Hepatocyte (in vitro differentiated cells): ENCODE measurements around the gene HNRNPD. TPM values are rescaled to one million over a fixed set of nuclear protein-coding genes. Genes with fewer than 3 reads are reported as not detected.
"Not testable (repeated sequence)": the region's sequence is repeated elsewhere in the genome, so short reads cannot be mapped to it uniquely, and the experiment has no call there.

Source experiments
- DNase-seq: peaks from one replicate; pipeline ENCODE4 v3.0.0-alpha.2; 2016; ENCODE audit warnings: low spot score
- H2AFZ ChIP-seq: fragments of 200-600 bp; sonication (generic); 2 replicates; pipeline ENCODE4 v1.6.0; 2016; ENCODE audit warnings: antibody characterized with exemption, mild to moderate bottlenecking
- H3K27ac ChIP-seq: fragments of 200-600 bp; sonication (generic); 2 replicates; pipeline ENCODE4 v1.5.1; 2016; ENCODE audit warnings: mild to moderate bottlenecking
- H3K27me3 ChIP-seq: fragments of 200-600 bp; sonication (generic); 2 replicates; pipeline ENCODE4 v1.6.1; 2016
- H3K36me3 ChIP-seq: fragments of 200-600 bp; sonication (generic); replicated peaks from 2 replicates; pipeline ENCODE4 v1.5.1; 2016; ENCODE audit warnings: low read depth; ENCODE audit not compliant: insufficient read depth
- H3K4me1 ChIP-seq: fragments of 200-600 bp; sonication (generic); 2 replicates; pipeline ENCODE4 v1.5.1; 2016; ENCODE audit warnings: mild to moderate bottlenecking, moderate library complexity; ENCODE audit not compliant: insufficient read depth
- H3K4me2 ChIP-seq: fragments of 200-600 bp; sonication (generic); 2 replicates; pipeline ENCODE4 v1.6.0; 2016
- H3K4me3 ChIP-seq: fragments of 200-600 bp; sonication (generic); 2 replicates; pipeline ENCODE4 v1.5.1; 2016; ENCODE audit warnings: mild to moderate bottlenecking
- H3K79me2 ChIP-seq: fragments of 200-600 bp; sonication (generic); 2 replicates; pipeline ENCODE4 v1.6.0; 2017; ENCODE audit warnings: mild to moderate bottlenecking
- H3K9me2 ChIP-seq: fragments of 200-600 bp; sonication (generic); replicated peaks from 2 replicates; pipeline ENCODE4 v1.6.0; 2017; ENCODE audit warnings: mild to moderate bottlenecking; ENCODE audit not compliant: insufficient read depth
- H3K9me3 ChIP-seq: fragments of 200-600 bp; sonication (generic); 2 replicates; pipeline ENCODE4 v1.5.1; 2016; ENCODE audit warnings: low read depth, mild to moderate bottlenecking
- H4K20me1 ChIP-seq: fragments of 200-600 bp; sonication (generic); 2 replicates; pipeline ENCODE4 v1.6.0; 2016; ENCODE audit warnings: mild to moderate bottlenecking; ENCODE audit not compliant: insufficient read depth, poor library complexity, severe bottlenecking
- CTCF ChIP-seq: fragments of 200-600 bp; sonication (generic); IDR thresholded peaks from 2 replicates; pipeline ENCODE4 v1.5.1; 2016; ENCODE audit warnings: antibody characterized with exemption, mild to moderate bottlenecking; ENCODE audit not compliant: poor library complexity
- EZH2 ChIP-seq: fragments of 200-600 bp; sonication (generic); IDR thresholded peaks from 2 replicates; pipeline ENCODE4 v1.6.1; 2016; ENCODE audit warnings: antibody characterized with exemption, mild to moderate bottlenecking, borderline replicate concordance
- EZH2phosphoT487 ChIP-seq: fragments of 200-600 bp; sonication (generic); IDR thresholded peaks from one replicate; pipeline ENCODE4 v1.6.1; 2018; ENCODE audit warnings: antibody characterized with exemption, mild to moderate bottlenecking, low read depth, moderate library complexity; ENCODE audit not compliant: unreplicated experiment, severe bottlenecking
- WGBS: methylation state at CpG from one replicate; pipeline ENCODE4 v1.1.6; 2016; ENCODE audit warnings: low lambda C conversion rate; ENCODE audit errors: missing lambda C conversion rate; 5-methylcytosine and 5-hydroxymethylcytosine counted together
- polyA plus RNA-seq: library from polyadenylated mRNA; unstranded; fragments of >200 nt; fragmentation: Nextera tagmentation; extraction: Ambion mirVana; gene quantifications from 2 replicates; pipeline ENCODE4 v1.2.1, GENCODE V29; 2016
- total RNA-seq: library from RNA; depleted of rRNA; stranded (reverse); fragments of >200 nt; gene quantifications from 2 replicates; pipeline ENCODE4 v1.2.3, GENCODE V29; 2014

Gene HNRNPD
- total and polyA plus RNA-seq, 2 experiments from 2014 or later = 54.0 to 231 TPM

GRCh38 chr4:82397527-82397926 lies 23.7 kb upstream of the HNRNPD start:
- Histone ChIP-seq H2AFZ (no peak overlapping the region), H3K4me1 (peaks cover 6% of the 10 kb centered on the region), H3K27ac (no peak overlapping the region), H3K9me3 (no peaks in the 10 kb centered on the region), H3K79me2 (no peaks in the 10 kb centered on the region), H3K27me3 (no peaks in the 10 kb centered on the region), H3K4me3 (no peak overlapping the region), H3K36me3 (no peaks in the 10 kb centered on the region), H3K4me2 (no peak overlapping the region), H3K9me2 (no peaks in the 10 kb centered on the region), H4K20me1 (no peaks in the 10 kb centered on the region)
- TF ChIP-seq EZH2phosphoT487 (no peak), EZH2 (no peak), CTCF (no peak)
- no peak for DNase-seq
- 91% methylated on average over 3 of the region's 3 CpGs for WGBS

- no peak overlapping the region for H3K4me3 ChIP-seq
- H2AFZ ChIP-seq = peak overlapping the region; percentile 39
- no peaks in the 10 kb centered on the region for H3K79me2 ChIP-seq
- H3K27ac ChIP-seq = peak overlapping the region; percentile 88
- H4K20me1 ChIP-seq = no peaks in the 10 kb centered on the region
- H3K4me1 ChIP-seq = peaks cover 6% of the 10 kb centered on the region
- H3K27me3 ChIP-seq = no peaks in the 10 kb centered on the region
- no peaks in the 10 kb centered on the region for H3K9me3 ChIP-seq
- WGBS = 66% methylated on average over 3 of the region's 3 CpGs
- H3K9me2 ChIP-seq = no peaks in the 10 kb centered on the region
- DNase-seq = peak; percentile 78
- H3K4me2 ChIP-seq = peak overlapping the region; percentile 47
- no peaks in the 10 kb centered on the region for H3K36me3 ChIP-seq
- TF ChIP-seq EZH2 (no peak), CTCF (no peak), EZH2phosphoT487 (no peak)
These were observed 21.1 kb upstream of the HNRNPD start for GRCh38 chr4:82394896-82395295.

DNA sequence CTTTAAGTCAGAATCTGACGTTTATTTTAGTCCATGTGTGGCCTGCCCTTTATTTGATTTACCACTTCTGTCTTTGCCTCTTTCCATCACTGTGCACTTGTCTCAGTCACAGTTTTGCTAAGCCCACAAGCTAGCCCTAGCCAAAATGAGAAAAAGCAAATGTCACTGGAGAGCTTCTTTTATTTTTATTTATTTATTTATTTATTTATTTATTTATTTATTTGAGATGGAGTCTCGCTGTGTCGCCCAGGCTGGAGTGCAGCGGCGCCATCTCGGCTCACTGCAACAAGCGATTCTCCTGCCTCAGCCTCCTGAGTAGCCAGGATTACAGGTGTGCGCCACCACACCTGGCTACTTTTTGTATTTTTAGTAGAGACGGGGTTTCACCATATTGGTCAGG lies 16.3 kb upstream of the HNRNPD start:
- not testable (repeated sequence) for DNase-seq, H3K27me3 ChIP-seq, H3K36me3 ChIP-seq, H3K4me1 ChIP-seq, H3K79me2 ChIP-seq, H3K4me2 ChIP-seq, H3K9me2 ChIP-seq, H3K27ac ChIP-seq, H4K20me1 ChIP-seq, H3K4me3 ChIP-seq, H2AFZ ChIP-seq, H3K9me3 ChIP-seq
- 88% methylated on average over 9 of the region's 9 CpGs for WGBS

DNA sequence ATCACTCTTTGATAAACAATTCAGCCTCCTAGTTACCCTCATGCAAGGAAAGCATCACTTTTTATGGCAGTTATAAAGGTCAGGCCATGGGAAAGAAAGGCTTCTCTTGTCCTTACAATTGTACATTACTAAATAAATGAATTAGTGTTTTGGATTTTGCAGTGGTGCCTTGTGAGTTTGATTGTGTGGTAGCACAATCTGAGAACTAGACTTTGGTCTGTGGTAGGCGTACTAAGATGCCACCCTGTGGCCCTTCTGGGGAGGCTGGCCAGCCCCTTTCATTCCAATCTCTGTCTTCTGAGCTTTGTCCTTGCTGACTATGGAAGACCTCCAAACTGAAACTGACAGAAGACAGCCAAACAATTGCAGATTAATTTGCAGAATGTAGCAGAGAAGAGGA lies 14.6 kb upstream of the HNRNPD start:
- H4K20me1 ChIP-seq = no peaks in the 10 kb centered on the region
- TF ChIP-seq CTCF = peak; percentile 16
- TF ChIP-seq EZH2phosphoT487 = no peak
- DNase-seq = no peak

DNA sequence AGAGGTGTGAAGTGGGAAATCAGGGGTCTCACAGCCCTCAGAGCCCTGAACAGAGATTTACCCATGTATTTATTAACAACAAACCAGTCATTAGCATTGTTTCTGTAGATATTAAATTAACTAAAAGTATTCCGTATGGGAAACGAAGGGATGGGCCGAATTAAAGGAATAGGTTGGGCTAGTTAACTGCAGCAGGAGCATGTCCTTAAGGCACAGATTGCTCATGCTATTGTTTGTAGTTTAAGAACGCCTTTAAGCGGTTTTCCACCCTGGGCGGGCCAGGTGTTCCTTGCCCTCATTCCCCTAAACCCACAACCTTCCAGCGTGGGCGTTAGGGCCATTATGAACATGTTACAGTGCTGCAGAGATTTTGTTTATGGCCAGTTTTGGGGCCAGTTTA lies 12.5 kb upstream of the HNRNPD start:
- H3K79me2 ChIP-seq, H3K4me2 ChIP-seq, H4K20me1 ChIP-seq, DNase-seq, H3K9me3 ChIP-seq, H3K27me3 ChIP-seq, H3K36me3 ChIP-seq, H3K4me1 ChIP-seq, H3K4me3 ChIP-seq, H3K9me2 ChIP-seq, H3K27ac ChIP-seq, H2AFZ ChIP-seq: not testable (repeated sequence)
- WGBS = 93% methylated on average over 8 of the region's 8 CpGs

More for the DNA sequence above, 14.6 kb upstream of the HNRNPD start:
- Histone ChIP-seq H3K27me3 (no peaks in the 10 kb centered on the region), H3K4me3 (no peak overlapping the region), H3K79me2 (no peaks in the 10 kb centered on the region), H2AFZ (no peak overlapping the region), H3K4me2 (no peak overlapping the region), H3K9me3 (no peaks in the 10 kb centered on the region), H3K9me2 (no peaks in the 10 kb centered on the region), H3K4me1 (no peaks in the 10 kb centered on the region), H3K27ac (no peak overlapping the region), H3K36me3 (no peaks in the 10 kb centered on the region)
- WGBS = 58% methylated on average over 1 of the region's 1 CpG
